AG09319 (cell line): ENCODE data around the gene LRRC45.

Source experiments
- DNase-seq: peaks from one replicate; pipeline ENCODE4 v3.0.0-alpha.2; 2010; ENCODE audit warnings: low read depth; ENCODE audit errors: extremely low read depth
- TF ChIP-seq, protein P1 (sequence below): IDR thresholded peaks from 2 replicates; pipeline ENCODE4 v1.5.1; 2011; ENCODE audit warnings: low read depth, mild to moderate bottlenecking, inconsistent platforms, low read length, moderate library complexity

LRRC45 gene

GRCh38 chr17:82029990-82030469, 6.9 kb downstream of the LRRC45 start:
- TF ChIP-seq, protein P1, sequence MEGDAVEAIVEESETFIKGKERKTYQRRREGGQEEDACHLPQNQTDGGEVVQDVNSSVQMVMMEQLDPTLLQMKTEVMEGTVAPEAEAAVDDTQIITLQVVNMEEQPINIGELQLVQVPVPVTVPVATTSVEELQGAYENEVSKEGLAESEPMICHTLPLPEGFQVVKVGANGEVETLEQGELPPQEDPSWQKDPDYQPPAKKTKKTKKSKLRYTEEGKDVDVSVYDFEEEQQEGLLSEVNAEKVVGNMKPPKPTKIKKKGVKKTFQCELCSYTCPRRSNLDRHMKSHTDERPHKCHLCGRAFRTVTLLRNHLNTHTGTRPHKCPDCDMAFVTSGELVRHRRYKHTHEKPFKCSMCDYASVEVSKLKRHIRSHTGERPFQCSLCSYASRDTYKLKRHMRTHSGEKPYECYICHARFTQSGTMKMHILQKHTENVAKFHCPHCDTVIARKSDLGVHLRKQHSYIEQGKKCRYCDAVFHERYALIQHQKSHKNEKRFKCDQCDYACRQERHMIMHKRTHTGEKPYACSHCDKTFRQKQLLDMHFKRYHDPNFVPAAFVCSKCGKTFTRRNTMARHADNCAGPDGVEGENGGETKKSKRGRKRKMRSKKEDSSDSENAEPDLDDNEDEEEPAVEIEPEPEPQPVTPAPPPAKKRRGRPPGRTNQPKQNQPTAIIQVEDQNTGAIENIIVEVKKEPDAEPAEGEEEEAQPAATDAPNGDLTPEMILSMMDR: no peak
- no peak for DNase-seq

DNA sequence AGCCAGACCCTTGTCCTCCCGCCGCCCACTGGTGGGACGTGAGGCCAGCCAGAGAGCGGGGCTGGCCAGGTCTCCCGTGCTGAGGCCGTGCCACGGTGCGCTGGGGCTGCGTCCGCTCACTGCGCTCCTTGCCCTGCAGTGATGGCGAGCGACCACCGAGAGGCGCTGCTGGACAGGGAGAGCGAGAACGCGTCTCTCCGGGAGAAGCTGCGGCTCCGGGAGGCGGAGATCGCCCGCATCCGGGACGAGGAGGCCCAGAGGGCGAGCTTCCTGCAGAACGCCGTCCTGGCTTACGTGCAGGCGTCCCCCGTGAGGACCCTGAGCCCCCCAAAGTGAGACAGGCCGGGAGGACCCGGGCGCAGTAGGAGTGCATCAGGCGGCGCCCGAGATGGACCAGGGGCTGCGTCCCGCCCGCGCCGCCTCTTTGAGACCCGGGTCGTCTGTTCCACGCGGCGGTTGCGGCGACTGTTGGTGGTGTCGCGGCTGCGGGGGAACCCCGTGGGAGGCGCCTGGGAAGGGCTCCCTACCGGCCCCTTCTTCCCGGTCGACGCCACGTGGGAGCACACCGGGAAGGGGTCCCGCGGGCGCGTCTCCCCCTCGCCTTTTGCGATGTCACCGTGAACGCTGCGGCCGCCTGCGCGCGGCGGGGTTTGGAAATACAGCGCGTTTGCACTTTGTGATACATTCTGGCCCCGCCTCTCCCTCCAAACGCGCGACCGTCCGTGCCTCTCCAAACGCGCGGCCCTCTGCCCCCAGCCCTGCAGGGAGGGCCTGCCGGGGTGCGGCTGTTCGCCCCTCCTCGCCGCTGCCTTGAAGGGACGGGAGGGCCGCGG, 7.6 kb downstream of the LRRC45 start:
- TF ChIP-seq, protein P1: peak; percentile 72
- peak; percentile 51 for DNase-seq

DNA sequence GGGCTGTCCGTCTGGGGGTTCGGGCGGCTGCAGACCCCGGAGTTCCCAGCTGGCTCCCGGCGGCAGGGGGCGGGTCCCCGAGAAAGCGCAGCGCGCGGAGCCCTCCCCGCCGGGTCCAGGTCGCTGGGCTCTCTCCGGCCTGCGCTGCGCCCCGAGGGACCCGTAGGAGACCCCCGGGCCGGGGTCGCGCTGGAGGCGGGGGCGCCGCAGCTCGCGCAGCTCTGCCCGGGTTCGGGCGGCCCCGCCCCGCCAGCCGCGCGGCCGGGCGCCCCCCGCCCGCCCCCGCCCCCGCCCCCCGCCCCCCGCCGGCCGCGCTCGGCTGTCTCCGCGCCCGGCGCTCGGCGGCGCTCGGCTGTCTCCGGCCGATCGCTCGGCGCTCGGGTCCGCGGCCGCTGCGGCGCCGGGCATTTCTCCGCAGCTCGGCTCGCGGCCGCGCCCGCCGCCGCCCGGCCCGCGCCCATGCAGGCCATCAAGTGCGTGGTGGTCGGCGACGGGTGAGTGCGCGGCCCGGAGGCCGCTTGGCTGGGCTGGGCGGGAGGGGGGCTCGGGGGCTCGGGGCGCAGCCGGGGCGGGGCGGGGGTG, 8.3 kb downstream of the LRRC45 start, which contains the start of gene RAC3:
RAC3 (plus strand) TSS at position 376 of the 582 bp plus-strand sequence; CDS start at position 460, 84 bp downstream.
- TF ChIP-seq, protein P1: no peak
- no peak for DNase-seq

GRCh38 chr17:82031885-82032627, 9.0 kb downstream of the LRRC45 start:
- TF ChIP-seq, protein P1: no peak
- DNase-seq: no peak

- TF ChIP-seq, protein P1: no peak
- DNase-seq: no peak
These were observed 10.4 kb downstream of the LRRC45 start for GRCh38 chr17:82033359-82034085.

DNA sequence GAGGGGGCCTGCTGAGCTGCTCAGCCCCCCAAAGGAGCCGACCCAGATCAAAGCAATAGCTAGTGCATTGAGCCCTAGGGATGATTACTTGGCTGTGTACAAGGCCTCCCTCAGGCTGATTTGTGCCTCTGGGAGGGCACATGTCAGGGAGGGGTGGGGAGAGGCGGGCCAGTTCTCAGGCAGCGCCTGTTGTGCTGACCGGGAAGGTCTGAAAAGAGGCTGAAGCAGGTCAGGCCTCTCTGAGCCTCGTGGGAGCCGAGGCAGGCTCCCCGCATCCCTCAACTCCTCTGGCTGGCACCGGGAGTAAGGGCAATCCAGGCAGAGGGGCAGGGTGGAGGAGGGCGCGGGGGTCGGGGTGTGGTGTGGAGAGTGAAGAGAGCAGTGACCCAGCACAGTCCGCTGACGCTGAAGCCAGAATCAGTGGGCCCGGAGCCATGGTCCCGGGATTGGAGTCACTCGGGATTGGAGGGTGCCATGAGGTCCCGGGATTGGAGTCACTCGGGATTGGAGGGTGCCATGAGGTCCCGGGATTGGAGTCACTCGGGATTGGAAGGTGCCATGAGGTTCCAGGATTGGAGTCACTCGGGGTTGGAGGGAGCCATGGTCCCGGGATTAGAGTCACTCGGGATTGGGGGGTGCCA, 11.4 kb downstream of the LRRC45 start:
- TF ChIP-seq, protein P1: no peak
- DNase-seq: no peak
